BLaER1 (cell line): ENCODE data around the gene C1orf159.
A peak's percentile ranks its signal among the peaks of the same experiment; 100 is the strongest.

Experiments
- H3K27ac ChIP-seq: shearing (Covaris generic); formaldehyde crosslinking; 2 replicates; pipeline ENCODE4 v1.8.1; 2022
- H3K27me3 ChIP-seq: shearing (Covaris generic); formaldehyde crosslinking; 2 replicates; pipeline ENCODE4 v1.8.1; 2022
- H3K36me3 ChIP-seq: shearing (Covaris generic); formaldehyde crosslinking; 2 replicates; pipeline ENCODE4 v1.8.1; 2022
- H3K4me1 ChIP-seq: shearing (Covaris generic); formaldehyde crosslinking; 2 replicates; pipeline ENCODE4 v1.8.1; 2022
- H3K4me2 ChIP-seq: shearing (Covaris generic); formaldehyde crosslinking; 2 replicates; pipeline ENCODE4 v1.8.1; 2022
- H3K4me3 ChIP-seq: shearing (Covaris generic); formaldehyde crosslinking; 2 replicates; pipeline ENCODE4 v1.8.1; 2022
- H3K9ac ChIP-seq: shearing (Covaris generic); formaldehyde crosslinking; 2 replicates; pipeline ENCODE4 v1.8.1; 2022
- H3K9me3 ChIP-seq: shearing (Covaris generic); formaldehyde crosslinking; 2 replicates; pipeline ENCODE4 v1.8.1; 2022
- H4K20me1 ChIP-seq: shearing (Covaris generic); formaldehyde crosslinking; 2 replicates; pipeline ENCODE4 v1.8.1; 2022
- Cebpa-rat ChIP-seq: shearing (Covaris generic); IDR thresholded peaks from 2 replicates; pipeline ENCODE4 v1.8.1; 2022

C1orf159 gene

GRCh38 chr1:1049318-1050165 is 66.3 kb downstream of the C1orf159 start:
- peaks cover 12% of the 10 kb centered on the region; the same call in 1 of the 2 replicates for H4K20me1 ChIP-seq
- TF ChIP-seq Cebpa-rat: no peak
- H3K9me3 ChIP-seq: no peaks in the 10 kb centered on the region
- no peak overlapping the region for H3K4me2 ChIP-seq
- no peak overlapping the region for H3K27ac ChIP-seq
- peaks cover 8% of the 10 kb centered on the region for H3K4me1 ChIP-seq
- peaks cover 79% of the 10 kb centered on the region for H3K36me3 ChIP-seq
- H3K9ac ChIP-seq: no peak overlapping the region
- H3K27me3 ChIP-seq: no peaks in the 10 kb centered on the region
- no peak overlapping the region for H3K4me3 ChIP-seq

GRCh38 chr1:1048765-1049164 is 67.1 kb downstream of the C1orf159 start:
- H3K27me3 ChIP-seq: no peaks in the 10 kb centered on the region
- H3K4me2 ChIP-seq: no peak overlapping the region
- H3K9me3 ChIP-seq: no peaks in the 10 kb centered on the region
- no peak overlapping the region for H3K9ac ChIP-seq
- H3K27ac ChIP-seq: no peak overlapping the region
- H3K36me3 ChIP-seq: peaks cover 79% of the 10 kb centered on the region
- H4K20me1 ChIP-seq: peaks cover 19% of the 10 kb centered on the region; the same call in 1 of the 2 replicates
- no peak overlapping the region for H3K4me3 ChIP-seq
- TF ChIP-seq Cebpa-rat: no peak
- H3K4me1 ChIP-seq: peaks cover 8% of the 10 kb centered on the region

- no peak for TF ChIP-seq Cebpa-rat
- Histone ChIP-seq H3K4me1 (peaks cover 8% of the 10 kb centered on the region), H3K27me3 (no peaks in the 10 kb centered on the region), H3K9ac (no peak overlapping the region), H3K9me3 (no peaks in the 10 kb centered on the region), H3K36me3 (peaks cover 79% of the 10 kb centered on the region), H3K4me2 (no peak overlapping the region), H4K20me1 (peaks cover 27% of the 10 kb centered on the region), H3K4me3 (no peak overlapping the region), H3K27ac (no peak overlapping the region)
Measured at GRCh38 chr1:1047963-1048362, 67.9 kb downstream of the C1orf159 start.

- Histone ChIP-seq H3K9ac (no peak overlapping the region), H3K4me2 (no peak overlapping the region), H3K9me3 (no peaks in the 10 kb centered on the region), H3K27ac (no peak overlapping the region), H4K20me1 (peaks cover 32% of the 10 kb centered on the region), H3K4me3 (no peak overlapping the region), H3K4me1 (peaks cover 8% of the 10 kb centered on the region), H3K27me3 (no peaks in the 10 kb centered on the region), H3K36me3 (peaks cover 79% of the 10 kb centered on the region)
- no peak for TF ChIP-seq Cebpa-rat
Measured at GRCh38 chr1:1047407-1047806, 68.5 kb downstream of the C1orf159 start.

GRCh38 chr1:1046767-1047166 is 69.1 kb downstream of the C1orf159 start:
- H3K9ac ChIP-seq: no peak overlapping the region
- peaks cover 79% of the 10 kb centered on the region for H3K36me3 ChIP-seq
- H3K27ac ChIP-seq: no peak overlapping the region
- peaks cover 39% of the 10 kb centered on the region for H4K20me1 ChIP-seq
- no peak overlapping the region for H3K4me2 ChIP-seq
- H3K4me3 ChIP-seq: no peak overlapping the region
- H3K9me3 ChIP-seq: no peaks in the 10 kb centered on the region
- peaks cover 8% of the 10 kb centered on the region for H3K4me1 ChIP-seq
- no peak for TF ChIP-seq Cebpa-rat
- no peaks in the 10 kb centered on the region for H3K27me3 ChIP-seq

- peaks cover 79% of the 10 kb centered on the region for H3K36me3 ChIP-seq
Measured at GRCh38 chr1:1046243-1046642, 69.6 kb downstream of the C1orf159 start.

GRCh38 chr1:1045129-1045528 is 70.8 kb downstream of the C1orf159 start:
- peaks cover 51% of the 10 kb centered on the region for H4K20me1 ChIP-seq
- no peaks in the 10 kb centered on the region for H3K9me3 ChIP-seq
- H3K27ac ChIP-seq: no peak overlapping the region
- peaks cover 5% of the 10 kb centered on the region for H3K4me1 ChIP-seq
- no peak overlapping the region for H3K9ac ChIP-seq
- peaks cover 71% of the 10 kb centered on the region for H3K36me3 ChIP-seq
- H3K4me2 ChIP-seq: no peak overlapping the region
- TF ChIP-seq Cebpa-rat: no peak
- H3K4me3 ChIP-seq: no peak overlapping the region
- H3K27me3 ChIP-seq: peaks cover 2% of the 10 kb centered on the region; the same call in 1 of the 2 replicates

More at GRCh38 chr1:1046243-1046642, 69.6 kb downstream of the C1orf159 start:
- peaks cover 44% of the 10 kb centered on the region for H4K20me1 ChIP-seq
- no peak overlapping the region for H3K4me2 ChIP-seq
- no peak overlapping the region for H3K4me3 ChIP-seq
- TF ChIP-seq Cebpa-rat: no peak
- no peak overlapping the region for H3K9ac ChIP-seq
- H3K4me1 ChIP-seq: peaks cover 8% of the 10 kb centered on the region
- no peak overlapping the region for H3K27ac ChIP-seq
- H3K27me3 ChIP-seq: no peaks in the 10 kb centered on the region
- no peaks in the 10 kb centered on the region for H3K9me3 ChIP-seq

- peaks cover 56% of the 10 kb centered on the region for H4K20me1 ChIP-seq
- no peak overlapping the region for H3K9ac ChIP-seq
- H3K4me3 ChIP-seq: no peak overlapping the region
- H3K4me1 ChIP-seq: peaks cover 10% of the 10 kb centered on the region
- 0 out of 2 replicates have a peak, but pooled peaks have one; percentile 24 for TF ChIP-seq Cebpa-rat
- no peaks in the 10 kb centered on the region for H3K9me3 ChIP-seq
- H3K27me3 ChIP-seq: peaks cover 6% of the 10 kb centered on the region; the same call in 1 of the 2 replicates
- H3K36me3 ChIP-seq: peaks cover 70% of the 10 kb centered on the region
- no peak overlapping the region for H3K4me2 ChIP-seq
- H3K27ac ChIP-seq: no peak overlapping the region
Measured at GRCh38 chr1:1044455-1045078, 71.3 kb downstream of the C1orf159 start.

- Histone ChIP-seq H3K27me3 (peaks cover 6% of the 10 kb centered on the region; the same call in 1 of the 2 replicates), H3K4me1 (peaks cover 17% of the 10 kb centered on the region), H3K36me3 (peaks cover 66% of the 10 kb centered on the region), H3K9me3 (no peaks in the 10 kb centered on the region), H3K4me2 (no peak overlapping the region), H3K4me3 (no peak overlapping the region), H4K20me1 (peaks cover 61% of the 10 kb centered on the region), H3K9ac (no peak overlapping the region), H3K27ac (no peak overlapping the region)
- no peak for TF ChIP-seq Cebpa-rat
Measured at GRCh38 chr1:1043921-1044320, 72.0 kb downstream of the C1orf159 start.

- Histone ChIP-seq H3K27ac (no peak overlapping the region), H3K4me1 (peaks cover 22% of the 10 kb centered on the region), H3K36me3 (peaks cover 66% of the 10 kb centered on the region), H3K4me3 (no peak overlapping the region), H3K27me3 (peaks cover 6% of the 10 kb centered on the region; the same call in 1 of the 2 replicates), H3K9me3 (no peaks in the 10 kb centered on the region), H3K9ac (no peak overlapping the region), H4K20me1 (peaks cover 66% of the 10 kb centered on the region), H3K4me2 (no peak overlapping the region)
- TF ChIP-seq Cebpa-rat: no peak
Measured at GRCh38 chr1:1043411-1043810, 72.5 kb downstream of the C1orf159 start.
